Measurements from ENCODE around the gene PON2. TPM values are rescaled to one million over a fixed set of nuclear protein-coding genes. Genes with fewer than 3 reads are reported as not detected.
"Not testable (repeated sequence)": the region's sequence is repeated elsewhere in the genome, so short reads cannot be mapped to it uniquely, and the experiment has no call there.

PON2 gene
- polyA plus RNA-seq, 1 of the 3 experiments (the other 2 are of a cell fraction), result 125 TPM

DNA sequence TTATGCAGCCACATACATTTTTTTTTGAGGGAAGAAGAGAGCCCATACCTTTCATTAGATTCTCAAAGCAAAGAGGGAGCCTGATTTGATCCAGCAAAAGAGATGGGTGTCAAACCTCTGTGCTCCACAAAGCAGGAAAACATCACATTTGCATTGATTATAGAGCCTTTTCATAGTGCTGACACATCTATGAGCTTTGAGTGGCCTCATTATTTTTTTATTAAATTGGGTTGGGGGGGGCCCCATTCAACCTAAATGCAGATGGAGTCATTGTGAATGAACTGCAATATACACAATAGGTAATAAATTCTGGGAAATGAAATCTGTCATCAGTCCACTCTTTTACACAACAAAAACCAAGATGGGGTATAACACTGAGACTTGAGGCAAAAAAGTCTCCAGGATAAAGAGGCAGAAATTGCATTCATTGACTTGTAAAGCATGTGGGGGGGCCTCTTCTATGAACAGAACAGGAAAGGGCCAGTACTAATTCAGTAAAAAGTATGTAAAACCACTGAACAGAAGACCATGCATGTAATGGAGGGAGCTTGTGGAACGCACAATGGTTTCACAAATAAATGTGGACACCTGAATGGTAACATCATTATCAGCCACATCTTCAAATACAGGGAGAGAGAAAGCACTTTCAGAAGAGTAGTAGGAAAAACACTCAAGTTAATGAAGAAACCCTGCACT is 33.2 kb upstream of the PON2 start:
- Histone ChIP-seq H3K9me2 (no peaks in the 10 kb centered on the region), H3K79me2 (ENCODE audit: insufficient read depth) (no peaks in the 10 kb centered on the region), H3K9me3 (no peaks in the 10 kb centered on the region), H3K27ac (ENCODE audit: low read depth in 2 of 2, low read length in 1 of 2) (no peak overlapping the region), H4K20me1 (ENCODE audit: insufficient read depth) (no peaks in the 10 kb centered on the region), H3K9ac (no peak overlapping the region), H3K27me3 (ENCODE audit: insufficient read depth) (no peaks in the 10 kb centered on the region), H2AFZ (ENCODE audit: low read depth) (no peak overlapping the region), H3K4me1 (ENCODE audit: control insufficient read depth in 1 of 2, insufficient read depth in 2 of 2, low read depth in 1 of 2, low read length in 1 of 2) (peaks cover 0 to 5% of the 10 kb centered on the region in 2 experiments; a peak in 2 of 4 replicates), H3K4me2 (no peak overlapping the region), H3K36me3 (replicated peaks in 1 of 2; ENCODE audit: control insufficient read depth in 1 of 2, insufficient read depth in 2 of 2, low read length in 1 of 2) (no peaks in the 10 kb centered on the region), H3F3A (replicated peaks; ENCODE audit: insufficient read depth) (no peaks in the 10 kb centered on the region), H3K4me3 (ENCODE audit: low read depth in 2 of 2, low read length in 1 of 2) (no peak overlapping the region)
- WGBS (ENCODE audit: low lambda C conversion rate), result 58% methylated on average over 1 of the region's 1 CpG
- TF ChIP-seq SIN3A (IDR thresholded peaks at IDR 0.05; ENCODE audit: borderline replicate concordance, low read depth, low read length), result no peak
- no peak for TF ChIP-seq GATA2 (CRISPR knock-in tag; IDR thresholded peaks at IDR 0.05)
- ChIA-PET CTCF (interaction anchor here (1.0 to 4.3 kb wide), 4 partner anchors 9 to 1019 kb away, joined by 3 to 33 read pairs (median 4); no protein-coding TSS in a partner anchor), POLR2A (no interaction called here)
- DNase-seq, result no peak

DNA sequence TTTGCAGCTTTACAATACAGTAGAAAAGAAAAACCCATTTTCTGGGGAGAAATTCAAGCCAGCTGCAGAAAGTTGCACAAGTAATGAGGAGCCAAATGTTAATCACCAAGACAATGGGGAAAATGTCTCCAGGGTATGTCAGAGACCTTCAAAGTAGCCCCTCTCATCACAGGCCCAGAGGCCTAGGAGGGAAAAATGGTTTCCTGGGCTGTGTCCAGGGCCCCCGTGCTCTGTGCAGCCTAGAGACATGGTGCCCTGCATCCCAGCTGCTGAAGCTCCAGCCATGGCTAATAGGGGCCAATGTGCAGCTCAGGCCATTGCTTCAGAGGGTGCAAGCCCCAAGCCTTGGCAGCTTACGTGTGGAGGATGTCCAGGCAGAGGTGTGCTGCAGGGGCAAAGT is 25.8 kb upstream of the PON2 start:
- H3K9me2 ChIP-seq, CTCF ChIA-PET, POLR2A ChIA-PET: not testable (repeated sequence)

DNA sequence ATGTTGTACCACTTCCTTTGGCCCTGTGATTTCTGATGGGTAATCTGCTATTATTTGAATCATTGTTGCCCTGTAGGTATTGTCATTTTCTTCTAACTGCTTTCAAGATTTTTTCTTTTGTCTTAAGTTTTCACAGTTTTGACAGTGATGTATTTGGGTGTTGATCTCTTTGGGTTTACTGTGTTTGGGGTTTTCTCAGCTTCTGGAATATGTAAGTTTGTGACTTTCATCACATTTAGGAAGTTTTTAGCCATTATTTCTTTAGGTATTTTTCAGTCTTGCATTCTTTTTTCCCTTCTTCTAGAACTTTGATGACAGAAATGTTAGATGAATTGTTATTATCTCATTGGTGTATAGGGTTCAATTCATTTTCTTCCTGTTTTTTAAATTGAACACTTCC is 23.1 kb upstream of the PON2 start:
- Histone ChIP-seq H2AFZ (ENCODE audit: low read depth) (no peak overlapping the region), H3K27me3 (ENCODE audit: insufficient read depth) (no peaks in the 10 kb centered on the region), H3K9ac (no peak overlapping the region), H3K9me2 (no peaks in the 10 kb centered on the region), H3K4me1 (ENCODE audit: control insufficient read depth in 1 of 2, insufficient read depth in 2 of 2, low read depth in 1 of 2, low read length in 1 of 2) (no peaks in the 10 kb centered on the region), H3K4me3 (ENCODE audit: low read depth in 2 of 2, low read length in 1 of 2) (no peak overlapping the region), H4K20me1 (ENCODE audit: insufficient read depth) (no peaks in the 10 kb centered on the region), H3K36me3 (replicated peaks in 1 of 2; ENCODE audit: control insufficient read depth in 1 of 2, insufficient read depth in 2 of 2, low read length in 1 of 2) (no peaks in the 10 kb centered on the region), H3K79me2 (ENCODE audit: insufficient read depth) (no peaks in the 10 kb centered on the region), H3F3A (replicated peaks; ENCODE audit: insufficient read depth) (no peaks in the 10 kb centered on the region), H3K4me2 (no peak overlapping the region), H3K9me3 (peaks cover 4% of the 10 kb centered on the region; the same call in 1 of the 2 replicates), H3K27ac (ENCODE audit: low read depth in 2 of 2, low read length in 1 of 2) (no peak overlapping the region)
- DNase-seq, result no peak
- ChIA-PET CTCF (interaction anchor here (1.5 kb wide), 1 partner anchor 12 kb away, joined by 3 read pairs; no protein-coding TSS in a partner anchor), POLR2A (no interaction called here)
- no peak for TF ChIP-seq CHD2 (IDR thresholded peaks at IDR 0.05; ENCODE audit: low read length, partially characterized antibody)

More for the DNA sequence above, 25.8 kb upstream of the PON2 start:
- H3K79me2 ChIP-seq (ENCODE audit: insufficient read depth); H3K9ac ChIP-seq; H3K27ac ChIP-seq (ENCODE audit: low read depth in 2 of 2, low read length in 1 of 2); H3K4me2 ChIP-seq; H3F3A ChIP-seq (replicated peaks; ENCODE audit: insufficient read depth); H2AFZ ChIP-seq (ENCODE audit: low read depth); DNase-seq; H3K4me1 ChIP-seq (ENCODE audit: control insufficient read depth in 1 of 2, insufficient read depth in 2 of 2, low read depth in 1 of 2, low read length in 1 of 2); H3K27me3 ChIP-seq (ENCODE audit: insufficient read depth); H3K36me3 ChIP-seq (replicated peaks in 1 of 2; ENCODE audit: control insufficient read depth in 1 of 2, insufficient read depth in 2 of 2, low read length in 1 of 2); H3K4me3 ChIP-seq (ENCODE audit: low read depth in 2 of 2, low read length in 1 of 2); H3K9me3 ChIP-seq; H4K20me1 ChIP-seq (ENCODE audit: insufficient read depth): not testable (repeated sequence)
- WGBS (ENCODE audit: low lambda C conversion rate), result 10% methylated on average over 2 of the region's 2 CpGs

DNA sequence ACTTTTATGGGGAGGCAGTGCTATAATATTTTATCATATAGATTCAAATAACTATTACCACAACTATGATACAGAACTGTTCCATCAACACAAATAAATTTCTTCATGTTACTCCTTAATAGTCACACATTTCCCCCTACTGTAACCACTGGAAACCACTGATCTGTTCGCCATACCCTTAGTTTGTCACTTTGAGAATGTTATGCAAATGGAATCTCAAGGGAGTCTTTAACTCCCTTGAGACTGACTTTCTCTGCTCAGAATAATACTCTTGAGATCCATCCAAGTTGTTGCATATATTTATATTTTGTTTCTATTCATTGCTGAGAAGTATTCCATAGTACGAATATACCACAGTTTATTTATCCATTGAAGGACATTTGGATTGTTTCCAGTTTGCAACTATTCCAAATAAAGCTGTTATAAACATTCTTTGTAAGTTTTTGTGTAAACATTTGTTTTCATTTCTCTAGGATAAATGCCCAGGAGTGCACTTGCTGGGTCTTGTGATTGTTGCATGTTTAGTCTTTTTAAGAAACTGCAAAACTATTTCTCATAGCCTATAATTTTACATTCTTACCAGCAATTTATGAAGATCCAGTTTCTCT is 19.7 kb upstream of the PON2 start:
- no peaks in the 10 kb centered on the region for H3K9me2 ChIP-seq
- H3K27ac ChIP-seq (ENCODE audit: low read depth in 2 of 2, low read length in 1 of 2), result no peak overlapping the region
- no peaks in the 10 kb centered on the region for H3F3A ChIP-seq (replicated peaks; ENCODE audit: insufficient read depth)
- no peaks in the 10 kb centered on the region for H3K4me1 ChIP-seq (ENCODE audit: control insufficient read depth in 1 of 2, insufficient read depth in 2 of 2, low read depth in 1 of 2, low read length in 1 of 2)
- no peak for DNase-seq
- POLR2A ChIA-PET, result no interaction called here
- no peaks in the 10 kb centered on the region for H3K27me3 ChIP-seq (ENCODE audit: insufficient read depth)
- H3K4me2 ChIP-seq, result no peak overlapping the region
- H3K9me3 ChIP-seq, result peaks cover 4% of the 10 kb centered on the region; the same call in 1 of the 2 replicates
- H3K4me3 ChIP-seq (ENCODE audit: low read depth in 2 of 2, low read length in 1 of 2), result no peak overlapping the region
- no peak overlapping the region for H3K9ac ChIP-seq
- CTCF ChIA-PET, result no interaction called here
- WGBS (ENCODE audit: low lambda C conversion rate), result 32% methylated on average over 2 of the region's 2 CpGs
- no peaks in the 10 kb centered on the region for H3K79me2 ChIP-seq (ENCODE audit: insufficient read depth)
- no peaks in the 10 kb centered on the region for H4K20me1 ChIP-seq (ENCODE audit: insufficient read depth)
- no peak overlapping the region for H2AFZ ChIP-seq (ENCODE audit: low read depth)
- H3K36me3 ChIP-seq (replicated peaks in 1 of 2; ENCODE audit: control insufficient read depth in 1 of 2, insufficient read depth in 2 of 2, low read length in 1 of 2), result no peaks in the 10 kb centered on the region
- TF ChIP-seq EP300 (IDR thresholded peaks at IDR 0.05; ENCODE audit: borderline replicate concordance in 1 of 2, low read depth in 1 of 2, low read length in 1 of 2) (no peak), ELF1 (IDR thresholded peaks at IDR 0.05) (no peak), POLR2AphosphoS5 (IDR thresholded peaks at IDR 0.05; ENCODE audit: low read depth, low read length) (no peak), TEAD4 (IDR thresholded peaks at IDR 0.05; ENCODE audit: borderline replicate concordance, insufficient read depth) (no peak), TCF12 (IDR thresholded peaks at IDR 0.05) (no peak), JUND (IDR thresholded peaks at IDR 0.05) (no peak), MXI1 (IDR thresholded peaks at IDR 0.05; ENCODE audit: low read depth, low read length) (no peak), NFIC (IDR thresholded peaks at IDR 0.05; ENCODE audit: borderline replicate concordance) (no peak), FOXM1 (IDR thresholded peaks at IDR 0.05; ENCODE audit: low read depth) (no peak), NRF1 (IDR thresholded peaks at IDR 0.05; ENCODE audit: low read depth, low read length) (no peak)
- TF ChIP-seq, protein P1, sequence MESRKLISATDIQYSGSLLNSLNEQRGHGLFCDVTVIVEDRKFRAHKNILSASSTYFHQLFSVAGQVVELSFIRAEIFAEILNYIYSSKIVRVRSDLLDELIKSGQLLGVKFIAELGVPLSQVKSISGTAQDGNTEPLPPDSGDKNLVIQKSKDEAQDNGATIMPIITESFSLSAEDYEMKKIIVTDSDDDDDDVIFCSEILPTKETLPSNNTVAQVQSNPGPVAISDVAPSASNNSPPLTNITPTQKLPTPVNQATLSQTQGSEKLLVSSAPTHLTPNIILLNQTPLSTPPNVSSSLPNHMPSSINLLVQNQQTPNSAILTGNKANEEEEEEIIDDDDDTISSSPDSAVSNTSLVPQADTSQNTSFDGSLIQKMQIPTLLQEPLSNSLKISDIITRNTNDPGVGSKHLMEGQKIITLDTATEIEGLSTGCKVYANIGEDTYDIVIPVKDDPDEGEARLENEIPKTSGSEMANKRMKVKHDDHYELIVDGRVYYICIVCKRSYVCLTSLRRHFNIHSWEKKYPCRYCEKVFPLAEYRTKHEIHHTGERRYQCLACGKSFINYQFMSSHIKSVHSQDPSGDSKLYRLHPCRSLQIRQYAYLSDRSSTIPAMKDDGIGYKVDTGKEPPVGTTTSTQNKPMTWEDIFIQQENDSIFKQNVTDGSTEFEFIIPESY (IDR thresholded peaks at IDR 0.05; ENCODE audit: borderline replicate concordance, low read depth), result no peak
- TF ChIP-seq, protein P2, sequence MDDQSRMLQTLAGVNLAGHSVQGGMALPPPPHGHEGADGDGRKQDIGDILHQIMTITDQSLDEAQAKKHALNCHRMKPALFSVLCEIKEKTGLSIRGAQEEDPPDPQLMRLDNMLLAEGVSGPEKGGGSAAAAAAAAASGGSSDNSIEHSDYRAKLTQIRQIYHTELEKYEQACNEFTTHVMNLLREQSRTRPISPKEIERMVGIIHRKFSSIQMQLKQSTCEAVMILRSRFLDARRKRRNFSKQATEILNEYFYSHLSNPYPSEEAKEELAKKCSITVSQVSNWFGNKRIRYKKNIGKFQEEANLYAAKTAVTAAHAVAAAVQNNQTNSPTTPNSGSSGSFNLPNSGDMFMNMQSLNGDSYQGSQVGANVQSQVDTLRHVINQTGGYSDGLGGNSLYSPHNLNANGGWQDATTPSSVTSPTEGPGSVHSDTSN (IDR thresholded peaks at IDR 0.05), result no peak
